ENCODE results near the gene KLHL29. TPM values are rescaled to one million over a fixed set of nuclear protein-coding genes. Genes with fewer than 3 reads are reported as not detected.
A peak's percentile ranks its signal among the peaks of the same experiment; 100 is the strongest.

The KLHL29 gene
- total RNA-seq, 2 donors from 2014 or later = 1.0 to 2.4 TPM

GRCh38 chr2:23666980-23667357 is 282.0 kb downstream of the KLHL29 start:
- H3K27me3 ChIP-seq (ENCODE audit: control insufficient read depth, insufficient read depth, low read length, poor library complexity, severe bottlenecking) = no peaks in the 10 kb centered on the region
- Mint-ChIP-seq H3K4me1 (peaks cover 7% of the 10 kb centered on the region), H3K9me3 (no peaks in the 10 kb centered on the region), H3K27me3 (ENCODE audit: insufficient read depth) (peaks cover 5% of the 10 kb centered on the region), H3K4me3 (no peak overlapping the region), H3K36me3 (ENCODE audit: low read depth) (no peaks in the 10 kb centered on the region), H3K27ac (no peak overlapping the region)
- no peaks in the 10 kb centered on the region for H3K9me3 ChIP-seq (ENCODE audit: control insufficient read depth, low read length)
- no peak for DNase-seq
- H3K27ac ChIP-seq (ENCODE audit: low read depth, low read length) = no peak overlapping the region
- no peak overlapping the region for H3K9ac ChIP-seq (ENCODE audit: extremely low read depth, low read length, poor library complexity, severe bottlenecking)
- H3K4me1 ChIP-seq (ENCODE audit: control insufficient read depth, insufficient read depth, low read length) = no peaks in the 10 kb centered on the region
- no peak for TF ChIP-seq CTCF (conservative IDR thresholded peaks at IDR 0.05)
- H3K36me3 ChIP-seq (ENCODE audit: control insufficient read depth, insufficient read depth, low read length) = no peaks in the 10 kb centered on the region
- WGBS, 2 experiments (ENCODE audit: insufficient coverage in 1 of 2, insufficient read length in 1 of 2) = 88 to 92% methylated on average over 7 of the region's 7 CpGs
- H3K4me3 ChIP-seq (ENCODE audit: low read length) = no peak overlapping the region

DNA sequence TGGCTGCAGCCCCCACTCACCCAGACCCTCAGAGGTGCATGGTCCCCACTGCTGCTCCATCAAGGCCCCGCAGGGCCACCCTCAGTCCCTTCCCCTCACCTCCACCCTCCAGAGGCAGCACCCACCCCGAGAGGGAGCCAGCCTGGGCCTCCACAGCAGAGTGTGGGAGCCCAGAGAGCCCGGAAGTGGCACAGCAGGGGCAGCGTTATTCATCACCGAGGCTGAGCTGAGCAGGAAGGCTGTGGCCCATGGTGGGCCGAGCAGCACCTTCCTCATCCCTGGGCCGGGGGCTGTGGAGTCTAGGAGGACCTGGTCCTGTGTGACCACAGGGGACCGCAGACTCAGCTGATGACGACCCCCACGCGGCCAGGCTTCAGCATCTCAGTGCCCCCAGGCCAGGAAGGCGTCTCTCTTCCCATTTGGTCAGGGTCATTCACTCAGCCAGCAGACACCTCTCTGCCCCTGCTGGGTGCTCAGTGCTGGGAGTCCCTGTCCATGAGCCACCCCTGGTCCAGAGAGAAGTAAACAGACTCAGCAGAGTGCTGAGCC is 283.9 kb downstream of the KLHL29 start:
- no peak overlapping the region for H3K27ac ChIP-seq (ENCODE audit: low read depth, low read length)
- Mint-ChIP-seq H3K4me3 (no peak overlapping the region), H3K27me3 (ENCODE audit: insufficient read depth) (peaks cover 2% of the 10 kb centered on the region)

DNA sequence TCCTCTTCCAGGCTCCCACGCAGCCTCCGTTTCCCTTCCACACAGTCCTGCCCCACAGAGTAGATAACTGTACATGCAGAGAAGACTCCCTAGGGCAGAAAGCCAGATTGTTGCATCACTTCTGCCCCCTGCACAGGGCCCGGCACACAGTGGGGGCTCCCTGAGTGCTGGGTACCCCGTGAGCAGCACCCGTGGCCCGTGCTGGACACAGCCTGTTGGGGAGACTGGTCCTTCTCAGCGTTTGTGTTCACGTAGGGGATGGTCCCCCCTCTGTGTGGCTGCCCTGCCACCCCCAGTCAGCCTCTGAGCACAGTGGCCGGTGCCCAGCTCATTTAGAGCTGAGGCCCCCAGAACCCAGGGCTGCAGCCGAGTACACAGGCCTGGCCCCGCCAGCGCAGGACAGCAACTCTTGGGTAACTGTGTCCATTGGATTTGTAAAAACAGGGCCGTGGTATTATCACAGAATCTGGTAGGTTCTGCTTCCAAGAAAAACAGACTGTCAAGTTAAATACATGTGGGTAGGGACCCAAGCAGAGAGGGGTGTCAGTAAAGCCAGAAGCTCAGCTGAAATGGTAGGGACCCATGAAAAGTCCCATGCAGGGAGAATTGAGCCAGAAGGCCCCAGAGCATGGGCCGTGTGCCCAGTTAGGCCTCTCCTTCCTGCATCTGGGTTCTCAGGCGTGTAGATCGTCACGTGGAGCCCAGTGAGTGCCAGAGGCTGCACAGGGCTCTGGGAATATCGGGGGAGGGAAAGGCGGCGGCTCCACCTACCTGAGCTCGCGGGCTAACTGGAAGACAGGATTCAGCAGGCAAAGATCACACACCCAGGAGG is 284.6 kb downstream of the KLHL29 start:
- H3K9me3 ChIP-seq (ENCODE audit: control insufficient read depth, low read length) = no peaks in the 10 kb centered on the region
- no peak overlapping the region for H3K4me3 ChIP-seq (ENCODE audit: low read length)
- no peaks in the 10 kb centered on the region for H3K36me3 ChIP-seq (ENCODE audit: control insufficient read depth, insufficient read depth, low read length)
- Mint-ChIP-seq H3K36me3 (ENCODE audit: low read depth) (no peaks in the 10 kb centered on the region), H3K27ac (peak overlapping the region; percentile 21), H3K9me3 (no peaks in the 10 kb centered on the region), H3K4me1 (peaks cover 7% of the 10 kb centered on the region), H3K4me3 (no peak overlapping the region), H3K27me3 (ENCODE audit: insufficient read depth) (peaks cover 2% of the 10 kb centered on the region)
- TF ChIP-seq CTCF (conservative IDR thresholded peaks at IDR 0.05) = no peak
- H3K9ac ChIP-seq (ENCODE audit: extremely low read depth, low read length, poor library complexity, severe bottlenecking) = no peak overlapping the region
- DNase-seq = peak; percentile 67
- no peaks in the 10 kb centered on the region for H3K27me3 ChIP-seq (ENCODE audit: control insufficient read depth, insufficient read depth, low read length, poor library complexity, severe bottlenecking)
- H3K4me1 ChIP-seq (ENCODE audit: control insufficient read depth, insufficient read depth, low read length) = no peaks in the 10 kb centered on the region
- WGBS, 2 experiments (ENCODE audit: insufficient coverage in 1 of 2, insufficient read length in 1 of 2) = 90 to 91% methylated on average over 19 to 22 of the region's 22 CpGs
- no peak overlapping the region for H3K27ac ChIP-seq (ENCODE audit: low read depth, low read length)

More for the DNA sequence above, 283.9 kb downstream of the KLHL29 start:
- Mint-ChIP-seq H3K9me3 (no peaks in the 10 kb centered on the region), H3K36me3 (ENCODE audit: low read depth) (no peaks in the 10 kb centered on the region), H3K27ac (no peak overlapping the region), H3K4me1 (peaks cover 7% of the 10 kb centered on the region)
- Histone ChIP-seq H3K9ac (ENCODE audit: extremely low read depth, low read length, poor library complexity, severe bottlenecking) (no peak overlapping the region), H3K4me1 (ENCODE audit: control insufficient read depth, insufficient read depth, low read length) (no peaks in the 10 kb centered on the region), H3K36me3 (ENCODE audit: control insufficient read depth, insufficient read depth, low read length) (no peaks in the 10 kb centered on the region), H3K4me3 (ENCODE audit: low read length) (no peak overlapping the region), H3K9me3 (ENCODE audit: control insufficient read depth, low read length) (no peaks in the 10 kb centered on the region), H3K27me3 (ENCODE audit: control insufficient read depth, insufficient read depth, low read length, poor library complexity, severe bottlenecking) (no peaks in the 10 kb centered on the region)
- DNase-seq = no peak
- WGBS, 2 experiments (ENCODE audit: insufficient coverage in 1 of 2, insufficient read length in 1 of 2) = 88 to 94% methylated on average over 5 to 12 of the region's 12 CpGs
- TF ChIP-seq CTCF (conservative IDR thresholded peaks at IDR 0.05) = no peak

Data from endodermal cell (in vitro differentiated cells).